HPDE6-E6E7 (cell line): ENCODE results near the gene MTG2.

Experiments used
- DNase-seq: peaks from one replicate; pipeline ENCODE4 v3.0.0; 2011; ENCODE audit warnings: missing footprints; ENCODE audit errors: extremely low spot score

Gene MTG2

DNA sequence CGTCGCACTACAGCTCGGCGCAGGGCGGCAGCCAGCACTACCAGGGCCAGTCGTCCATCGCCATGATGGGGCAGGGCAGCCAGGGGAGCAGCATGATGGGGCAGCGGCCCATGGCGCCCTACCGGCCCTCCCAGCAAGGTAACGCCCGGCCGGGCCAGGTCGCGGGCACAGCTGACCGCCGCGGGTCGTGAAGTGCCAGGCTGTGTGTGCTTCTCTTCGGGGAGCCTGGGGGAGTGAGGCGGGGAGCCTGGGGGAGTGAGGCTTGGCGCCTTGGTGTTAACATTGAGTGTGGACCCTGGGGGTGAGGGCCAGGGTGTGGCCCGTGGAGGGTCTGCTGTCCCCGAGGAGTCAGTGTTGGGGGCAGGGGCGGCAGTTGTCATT, 19.4 kb upstream of the MTG2 start:
- DNase-seq, result no peak

GRCh38 chr20:62163986-62164762, 18.7 kb upstream of the MTG2 start:
- no peak for DNase-seq

DNA sequence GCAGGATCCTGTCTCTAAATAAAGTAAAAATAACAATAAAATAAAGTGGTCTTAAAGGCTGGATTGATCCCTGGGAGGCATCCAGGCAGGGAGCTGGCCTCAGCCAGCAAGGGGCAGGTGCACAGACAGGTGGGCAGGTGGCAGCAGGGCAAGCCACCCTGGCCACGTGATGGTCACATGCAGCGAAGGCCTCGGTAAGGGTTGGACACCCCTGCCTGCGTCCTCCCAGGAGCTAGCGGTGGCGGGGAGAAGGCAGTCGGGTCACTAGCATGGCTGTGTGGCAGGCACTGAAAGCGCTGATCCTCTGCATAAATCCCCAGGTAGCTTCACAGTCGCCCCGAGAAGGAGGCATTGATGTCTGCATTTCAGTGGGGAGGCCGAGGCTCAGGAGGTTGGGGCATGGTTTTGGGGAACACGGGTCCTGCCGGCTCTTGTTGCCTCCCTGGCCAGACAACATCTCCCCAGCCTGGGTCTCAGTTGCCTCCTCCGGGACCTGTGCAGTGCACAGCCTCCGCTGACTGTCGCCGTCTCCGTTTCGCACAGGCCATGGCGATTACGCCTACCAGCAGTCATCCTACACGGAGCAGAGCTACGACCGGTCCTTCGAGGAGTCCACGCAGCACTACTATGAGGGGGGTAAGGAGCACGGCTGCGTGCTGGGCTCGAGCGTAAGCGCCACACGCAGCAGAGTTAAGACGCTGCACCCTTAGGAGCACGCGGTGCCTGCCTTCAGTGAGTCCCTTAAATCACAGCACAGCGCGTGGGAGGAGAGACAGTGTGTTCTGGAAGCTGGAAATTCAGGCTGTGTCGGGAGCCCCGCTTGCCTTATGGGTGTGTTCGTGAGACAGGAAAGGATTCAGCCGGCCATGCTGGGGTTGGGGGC, 17.7 kb upstream of the MTG2 start:
- no peak for DNase-seq

GRCh38 chr20:62165762-62166399, 16.9 kb upstream of the MTG2 start:
- DNase-seq, result no peak

DNA sequence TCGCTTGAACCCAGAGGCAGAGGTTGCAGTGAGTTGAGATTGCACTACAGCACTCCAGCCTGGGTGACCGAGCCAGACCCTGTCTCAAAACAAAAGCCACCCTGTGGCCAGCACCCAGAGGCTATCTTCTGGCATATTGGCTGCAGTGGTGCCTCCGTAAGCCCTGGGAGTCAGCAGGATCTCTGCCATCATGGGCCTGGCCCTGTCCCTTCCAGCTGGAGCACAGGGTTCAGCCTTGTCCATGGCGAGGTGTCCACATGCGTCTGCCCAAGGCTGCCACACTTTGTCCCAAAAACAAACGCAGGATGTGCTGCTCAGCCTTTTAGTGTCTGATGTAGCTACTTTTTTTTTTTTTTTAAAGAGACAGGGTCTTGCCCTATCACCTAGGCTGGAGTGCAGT, 15.4 kb upstream of the MTG2 start:
- no peak for DNase-seq

- no peak for DNase-seq
These were observed 14.8 kb upstream of the MTG2 start for GRCh38 chr20:62168061-62168460.

GRCh38 chr20:62168890-62169435, 13.9 kb upstream of the MTG2 start:
- no peak for DNase-seq

DNA sequence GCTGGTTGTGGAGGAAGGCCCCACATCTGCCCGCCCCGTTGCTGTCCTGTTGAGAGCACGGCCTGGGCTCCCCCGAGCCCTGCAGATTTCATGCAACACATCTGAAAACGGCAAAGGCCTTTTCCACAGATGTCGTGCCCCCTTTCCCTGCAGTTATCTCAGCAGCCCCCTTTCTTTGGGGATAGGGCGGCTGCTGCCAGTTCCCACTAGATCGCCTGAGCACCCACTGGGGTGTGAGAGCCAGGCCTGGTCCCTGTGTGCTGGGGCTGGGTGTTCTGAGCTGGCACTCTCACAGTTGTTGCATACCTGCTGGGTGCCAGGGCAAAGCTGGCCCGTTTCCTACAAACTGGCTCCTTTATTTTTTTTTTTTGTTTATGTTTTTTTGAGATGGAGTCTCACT, 12.3 kb upstream of the MTG2 start:
- no peak for DNase-seq

GRCh38 chr20:62171245-62171644, 11.6 kb upstream of the MTG2 start:
- DNase-seq, result no peak

GRCh38 chr20:62172666-62173065, 10.2 kb upstream of the MTG2 start:
- no peak for DNase-seq

- DNase-seq, result no peak
These were observed 8.6 kb upstream of the MTG2 start for GRCh38 chr20:62174021-62174804.

- DNase-seq, result no peak
These were observed 7.8 kb upstream of the MTG2 start for GRCh38 chr20:62174870-62175624.

DNA sequence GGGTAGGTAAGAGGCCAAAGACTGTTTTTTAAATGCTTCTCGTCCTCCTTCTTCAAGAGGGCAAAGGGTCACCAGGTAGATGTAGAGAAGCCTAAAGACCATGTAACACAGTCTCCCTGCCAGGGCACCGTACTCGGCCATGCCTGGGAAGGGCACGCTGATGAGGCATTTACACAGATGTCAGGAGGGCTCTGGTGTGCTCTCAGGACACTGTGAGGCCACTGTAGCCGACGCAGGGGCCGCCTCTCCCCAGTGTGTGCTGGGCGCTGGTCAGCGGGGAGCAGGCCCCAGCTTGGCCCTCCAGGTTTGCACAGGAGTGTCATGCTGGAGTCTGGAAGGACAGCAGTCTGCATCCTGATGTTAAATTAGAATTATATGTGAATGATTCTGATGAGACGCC, 7.1 kb upstream of the MTG2 start:
- DNase-seq, result no peak

GRCh38 chr20:62176866-62177265, 6.0 kb upstream of the MTG2 start:
- no peak for DNase-seq

- DNase-seq, result no peak
These were observed 5.5 kb upstream of the MTG2 start for GRCh38 chr20:62177307-62177706.

DNA sequence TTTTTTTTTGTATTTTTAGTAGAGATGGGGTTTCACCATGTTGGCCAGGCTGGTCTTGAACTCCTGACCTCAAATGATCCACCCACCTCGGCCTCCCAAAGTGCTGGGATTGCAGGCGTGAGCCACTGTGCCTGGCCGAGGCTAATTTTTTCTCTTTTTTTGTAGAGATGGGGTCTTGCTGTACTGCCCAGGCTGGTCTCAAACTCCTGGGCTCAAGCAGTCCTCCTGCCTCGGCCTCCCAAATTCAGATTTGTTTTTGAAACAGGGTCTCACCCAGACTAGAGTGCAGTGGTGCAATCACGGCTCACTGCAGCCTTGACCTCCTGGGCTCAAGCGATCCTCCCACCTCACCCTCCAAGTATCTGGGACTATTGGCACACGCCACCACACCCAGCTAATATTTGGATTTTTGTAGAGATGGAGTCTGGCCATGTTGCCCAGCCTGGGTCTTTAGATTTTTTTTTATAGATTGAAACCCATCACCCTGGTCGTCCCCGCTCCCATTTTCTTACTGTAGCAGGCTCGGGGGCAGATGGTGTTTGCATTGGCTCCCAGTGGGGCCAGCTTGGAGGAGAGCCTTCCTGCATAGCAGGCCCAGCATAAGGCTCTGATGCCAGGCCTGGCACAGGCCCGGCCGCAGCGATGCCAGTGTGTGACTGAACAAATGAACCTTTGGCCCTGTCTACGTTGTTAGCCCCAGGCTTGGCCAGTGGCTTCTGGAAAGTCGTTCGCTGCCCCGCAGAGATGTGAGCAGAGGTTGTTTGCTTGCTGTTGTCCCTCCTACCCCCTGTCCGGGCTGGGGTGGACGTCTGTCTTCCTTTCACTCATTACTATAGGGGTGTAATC, 4.3 kb upstream of the MTG2 start:
- no peak for DNase-seq

- no peak for DNase-seq
These were observed 3.7 kb upstream of the MTG2 start for GRCh38 chr20:62179162-62179504.

DNA sequence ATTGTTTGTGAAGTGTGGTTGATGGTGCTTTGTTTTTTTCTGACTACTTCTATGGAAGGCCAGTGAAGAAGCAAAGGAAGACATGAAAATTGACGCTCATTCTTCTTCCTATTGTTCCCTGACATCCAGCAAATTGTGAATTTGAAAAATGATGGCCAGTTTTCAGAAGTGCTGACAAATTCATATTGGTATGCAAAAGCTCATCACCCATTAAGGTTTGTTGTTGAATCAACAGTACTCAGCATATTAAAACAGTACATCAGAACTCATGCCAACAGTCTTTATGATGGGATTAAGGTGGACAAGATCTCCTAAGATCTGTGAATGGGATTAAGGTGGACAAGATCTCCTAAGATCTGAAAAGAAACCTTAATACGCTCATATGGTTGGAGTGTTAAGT, 1.0 kb upstream of the MTG2 start:
- DNase-seq, result no peak

GRCh38 chr20:62183426-62184142, 756 bp downstream of the MTG2 start:
- no peak for DNase-seq
